ENCODE data around the gene INPP5F. TPM values are rescaled to one million over a fixed set of nuclear protein-coding genes. Genes with fewer than 3 reads are reported as not detected.
A peak's percentile ranks its signal among the peaks of the same experiment; 100 is the strongest.

The INPP5F gene
- total and polyA plus RNA-seq, 2 donors (not counting 1 experiment from before 2014, with no cell fraction given): 11.2 to 37.5 TPM

- no peaks in the 10 kb centered on the region for H3K27me3 Mint-ChIP-seq
- peaks cover 14% of the 10 kb centered on the region for H3K9me3 Mint-ChIP-seq (ENCODE audit: insufficient read depth)
- Histone ChIP-seq H3K27ac (ENCODE audit: low read length in 2 of 2) (peak overlapping the region; percentile 94), H3K4me1 (ENCODE audit: control insufficient read depth in 2 of 2, insufficient read depth in 2 of 2, low read length in 2 of 2) (peaks cover 94 to 99% of the 10 kb centered on the region in 2 donors), H3K27me3 (replicated peaks in 1 of 4; ENCODE audit: control extremely low read depth in 1 of 4, control insufficient read depth in 3 of 4, insufficient read depth in 4 of 4, low read length in 3 of 4) (no peaks in the 10 kb centered on the region), H2AFZ (ENCODE audit: insufficient read depth, low read depth, low read length, poor library complexity, severe bottlenecking) (no peak overlapping the region), H3K79me2 (ENCODE audit: control insufficient read depth, insufficient read depth, low read length) (peaks cover 14% of the 10 kb centered on the region), H4K20me1 (ENCODE audit: control insufficient read depth, insufficient read depth, low read length, poor library complexity, severe bottlenecking) (no peaks in the 10 kb centered on the region), H3K4me3 (ENCODE audit: control extremely low read depth in 1 of 5, extremely low read depth in 1 of 5, insufficient read depth in 1 of 5, low read depth in 2 of 5, low read length in 4 of 5) (peak overlapping the region in 3 of 5 experiments; percentile 18 to 46 (median 42)), H3K9me3 (ENCODE audit: control extremely low read depth in 1 of 3, control insufficient read depth in 2 of 3, insufficient read depth in 1 of 3, low read length in 2 of 3) (peaks cover 0 to 19% (median 13%) of the 10 kb centered on the region in 3 donors), H3K36me3 (replicated peaks in 1 of 2; ENCODE audit: control extremely low read depth in 1 of 2, control insufficient read depth in 1 of 2, extremely low read depth in 1 of 2, insufficient read depth in 2 of 2, low read length in 1 of 2) (no peaks in the 10 kb centered on the region), H3K4me2 (replicated peaks; ENCODE audit: low read depth, low read length, poor library complexity, severe bottlenecking) (peak overlapping the region; percentile 66), H3K9ac (ENCODE audit: low read length) (peak overlapping the region; percentile 50)
- CTCF ChIA-PET: interaction anchor here (0.7 to 6.9 kb wide), 9 partner anchors 8 to 505 kb away, joined by 3 to 80 read pairs (median 7); partner anchors contain the start of gene INPP5F
- intact Hi-C loops (cut with micrococcal nuclease): loop anchor here (1.0 kb wide), 1 partner anchor 107 kb away; no protein-coding TSS in a partner anchor
- H3K4me1 Mint-ChIP-seq: peaks cover 82% of the 10 kb centered on the region
- H3K27ac Mint-ChIP-seq: peak overlapping the region; percentile 98
- DNase-seq (peak; percentile 80), ATAC-seq (ENCODE audit: low read depth) (peak; percentile 37)
- no peak for TF ChIP-seq CTCF (IDR thresholded peaks at IDR 0.05)
- TF ChIP-seq EZH2 (IDR thresholded peaks at IDR 0.05; ENCODE audit: borderline replicate concordance, insufficient read depth, low read depth, low read length, poor library complexity, severe bottlenecking): no peak
- WGBS (ENCODE audit: insufficient coverage): no CpG with 5 or more reads among the region's 9 CpGs
- peak overlapping the region; percentile 90 for H3K4me3 Mint-ChIP-seq
- POLR2A ChIA-PET: interaction anchor here (0.6 to 4.4 kb wide), 7 partner anchors 9 to 110 kb away, joined by 3 to 65 read pairs (median 8); partner anchors contain the start of gene INPP5F
Measured at GRCh38 chr10:119703903-119704508, 21.8 kb upstream of the INPP5F start.

- ATAC-seq (ENCODE audit: low read depth): peak; percentile 13
- 14% methylated on average over 2 of the region's 3 CpGs for WGBS (ENCODE audit: insufficient coverage)
- peaks cover 18% of the 10 kb centered on the region for H3K79me2 ChIP-seq (ENCODE audit: control insufficient read depth, insufficient read depth, low read length)
- TF ChIP-seq EZH2 (IDR thresholded peaks at IDR 0.05; ENCODE audit: borderline replicate concordance, insufficient read depth, low read depth, low read length, poor library complexity, severe bottlenecking) (no peak), CTCF (IDR thresholded peaks at IDR 0.05) (no peak)
- ChIA-PET CTCF (interaction anchor here (0.8 to 6.9 kb wide), 4 partner anchors 16 to 45 kb away, joined by 4 to 80 read pairs (median 19); partner anchors contain the start of gene INPP5F), POLR2A (interaction anchor here (0.8 to 4.4 kb wide), 6 partner anchors 9 to 44 kb away, joined by 3 to 65 read pairs (median 8); partner anchors contain the start of gene INPP5F)
- H3K4me2 ChIP-seq (replicated peaks; ENCODE audit: low read depth, low read length, poor library complexity, severe bottlenecking): peak overlapping the region; percentile 66
- H3K9me3 ChIP-seq (ENCODE audit: control extremely low read depth in 1 of 3, control insufficient read depth in 2 of 3, insufficient read depth in 1 of 3, low read length in 2 of 3): peaks cover 0 to 19% (median 13%) of the 10 kb centered on the region in 3 donors
- peaks cover 81% of the 10 kb centered on the region for H3K4me1 Mint-ChIP-seq
- peak overlapping the region; percentile 94 for H3K27ac ChIP-seq (ENCODE audit: low read length in 2 of 2)
- H3K4me3 ChIP-seq (ENCODE audit: control extremely low read depth in 1 of 5, extremely low read depth in 1 of 5, insufficient read depth in 1 of 5, low read depth in 2 of 5, low read length in 4 of 5): peak overlapping the region in 3 of 5 experiments; percentile 18 to 46 (median 42)
- no peaks in the 10 kb centered on the region for H3K27me3 Mint-ChIP-seq
- intact Hi-C loops (cut with micrococcal nuclease): loop anchor here (1.0 to 5.0 kb wide), 3 partner anchors 19 to 167 kb away; partner anchors contain the start of gene MCMBP
- H3K27ac Mint-ChIP-seq: peak overlapping the region; percentile 98
- H3K36me3 ChIP-seq (replicated peaks in 1 of 2; ENCODE audit: control extremely low read depth in 1 of 2, control insufficient read depth in 1 of 2, extremely low read depth in 1 of 2, insufficient read depth in 2 of 2, low read length in 1 of 2): no peaks in the 10 kb centered on the region
- peaks cover 93 to 97% of the 10 kb centered on the region in 2 donors for H3K4me1 ChIP-seq (ENCODE audit: control insufficient read depth in 2 of 2, insufficient read depth in 2 of 2, low read length in 2 of 2)
- peak; percentile 62 for DNase-seq
- H3K9me3 Mint-ChIP-seq (ENCODE audit: insufficient read depth): peaks cover 14% of the 10 kb centered on the region
- H4K20me1 ChIP-seq (ENCODE audit: control insufficient read depth, insufficient read depth, low read length, poor library complexity, severe bottlenecking): no peaks in the 10 kb centered on the region
- peak overlapping the region; percentile 90 for H3K4me3 Mint-ChIP-seq
- no peaks in the 10 kb centered on the region for H3K27me3 ChIP-seq (replicated peaks in 1 of 4; ENCODE audit: control extremely low read depth in 1 of 4, control insufficient read depth in 3 of 4, insufficient read depth in 4 of 4, low read length in 3 of 4)
- H3K9ac ChIP-seq (ENCODE audit: low read length): peak overlapping the region; percentile 50
- H2AFZ ChIP-seq (ENCODE audit: insufficient read depth, low read depth, low read length, poor library complexity, severe bottlenecking): peak overlapping the region; percentile 38
Measured at GRCh38 chr10:119705434-119705831, 20.4 kb upstream of the INPP5F start.

Measured in B cell (primary cell).